ENCODE results near the gene CAPG. TPM values are rescaled to one million over a fixed set of nuclear protein-coding genes. Genes with fewer than 3 reads are reported as not detected.

CAPG gene
- total and polyA plus RNA-seq, 9 of the 15 experiments (the other 6 are each of a cell fraction or from before 2014, with no cell fraction given): 10.6 to 90.4 (median 56.0) TPM

DNA sequence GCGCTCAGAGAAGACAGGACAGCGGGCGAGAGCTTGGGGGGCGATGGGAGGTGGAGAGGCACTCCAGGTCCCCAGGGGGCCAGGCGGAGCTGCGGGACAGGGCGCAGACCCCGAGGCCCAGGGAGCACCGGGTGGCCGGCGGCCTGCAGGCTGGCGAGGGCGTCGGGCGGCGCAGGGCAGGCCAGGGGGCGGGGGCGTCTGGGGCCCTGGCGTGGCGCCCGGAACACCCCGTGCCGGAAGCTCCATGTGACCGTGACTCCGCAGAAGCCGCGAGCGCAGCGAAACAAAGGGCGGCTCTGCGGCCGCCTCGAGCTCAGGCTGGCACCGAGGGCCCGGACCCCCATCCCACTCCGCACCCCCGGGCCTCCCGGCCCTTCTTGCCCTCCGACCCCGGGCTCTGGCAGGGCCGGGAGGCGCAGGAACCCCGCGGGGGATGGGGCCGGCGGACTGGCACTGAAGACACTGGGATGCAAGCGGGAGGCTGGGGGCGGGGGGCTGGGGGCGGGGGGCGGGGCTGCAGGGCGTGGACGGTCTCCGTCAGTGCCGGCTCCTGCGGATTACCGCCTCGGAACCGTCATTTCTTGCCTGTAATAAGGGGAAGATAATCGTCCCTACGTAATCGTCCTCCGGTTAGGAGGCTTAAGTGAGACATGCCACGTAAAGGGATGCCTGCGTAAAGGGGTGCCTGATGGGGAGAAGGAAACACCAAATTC, 27.5 kb upstream of the CAPG start (continued):
- TF ChIP-seq, protein P1, sequence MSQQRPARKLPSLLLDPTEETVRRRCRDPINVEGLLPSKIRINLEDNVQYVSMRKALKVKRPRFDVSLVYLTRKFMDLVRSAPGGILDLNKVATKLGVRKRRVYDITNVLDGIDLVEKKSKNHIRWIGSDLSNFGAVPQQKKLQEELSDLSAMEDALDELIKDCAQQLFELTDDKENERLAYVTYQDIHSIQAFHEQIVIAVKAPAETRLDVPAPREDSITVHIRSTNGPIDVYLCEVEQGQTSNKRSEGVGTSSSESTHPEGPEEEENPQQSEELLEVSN (IDR thresholded peaks at IDR 0.05; ENCODE audit: borderline replicate concordance in 1 of 2, extremely low read depth in 1 of 2, insufficient read depth in 1 of 2, insufficient read length in 1 of 2, low read depth in 1 of 2, low read length in 1 of 2, poor library complexity in 1 of 2, severe bottlenecking in 1 of 2): peak; percentile 69 to 90
- TF ChIP-seq NCOA6 (IDR thresholded peaks at IDR 0.05) (no peak), NKRF (IDR thresholded peaks at IDR 0.05; ENCODE audit: borderline replicate concordance) (no peak), SMAD3 (CRISPR knock-in tag; conservative IDR thresholded peaks at IDR 0.05) (0 out of 2 replicates have a peak, but pooled peaks have one; percentile 27), CUX1 (CRISPR knock-in tag; IDR thresholded peaks at IDR 0.05) (no peak)
- TF ChIP-seq, protein P2, sequence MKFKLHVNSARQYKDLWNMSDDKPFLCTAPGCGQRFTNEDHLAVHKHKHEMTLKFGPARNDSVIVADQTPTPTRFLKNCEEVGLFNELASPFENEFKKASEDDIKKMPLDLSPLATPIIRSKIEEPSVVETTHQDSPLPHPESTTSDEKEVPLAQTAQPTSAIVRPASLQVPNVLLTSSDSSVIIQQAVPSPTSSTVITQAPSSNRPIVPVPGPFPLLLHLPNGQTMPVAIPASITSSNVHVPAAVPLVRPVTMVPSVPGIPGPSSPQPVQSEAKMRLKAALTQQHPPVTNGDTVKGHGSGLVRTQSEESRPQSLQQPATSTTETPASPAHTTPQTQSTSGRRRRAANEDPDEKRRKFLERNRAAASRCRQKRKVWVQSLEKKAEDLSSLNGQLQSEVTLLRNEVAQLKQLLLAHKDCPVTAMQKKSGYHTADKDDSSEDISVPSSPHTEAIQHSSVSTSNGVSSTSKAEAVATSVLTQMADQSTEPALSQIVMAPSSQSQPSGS (CRISPR knock-in tag; IDR thresholded peaks at IDR 0.05): no peak
